Adrenal gland (tissue), 5 donors: ENCODE measurements around the gene BCL7B.

Source experiments
- POLR2A ChIP-seq, 2 donors: fragments of 450-650 bp; IDR thresholded peaks; one replicate each; pipeline ENCODE4 v1.6.1; 2017; ENCODE audit warnings: antibody characterized with exemption in 2 of 2, mild to moderate bottlenecking in 2 of 2, moderate library complexity in 1 of 2
- TF ChIP-seq, protein P1 (sequence below), 6 experiments: fragments of 450-650 bp in 4 of 6; fragments of 200-600 bp in 2 of 6; sonication (generic) in 1 of 6; IDR thresholded peaks; 1 replicate in 5 of 6; 2 replicates in 1 of 6; pipeline versions ENCODE4 v1.5.1 to v1.8.0; 2016 to 2021; ENCODE audit warnings: antibody characterized with exemption in 6 of 6, mild to moderate bottlenecking in 2 of 6, moderate library complexity in 1 of 6
- donor health status: DM: no; HTN: no; CAD: no.

DNA sequence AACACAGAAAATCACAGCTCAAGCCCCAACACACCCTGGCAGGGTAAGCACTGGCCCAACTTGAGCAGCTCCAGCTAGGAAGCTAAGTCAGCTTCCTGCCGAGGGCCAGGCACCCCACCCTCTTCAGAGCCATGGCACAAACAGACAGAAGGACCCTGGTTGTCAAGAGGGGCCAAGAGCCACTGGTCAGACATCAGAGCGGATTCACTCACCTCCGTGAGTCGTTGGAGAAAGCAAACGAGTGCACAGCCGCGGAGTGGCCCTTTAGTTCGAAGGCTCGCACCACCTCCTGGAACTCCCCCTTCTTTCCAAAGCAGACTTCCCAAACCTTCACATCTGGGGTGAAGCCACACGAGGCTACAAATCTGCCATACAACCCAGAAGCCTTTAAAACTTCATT, 13.5 kb upstream of the BCL7B start:
- TF ChIP-seq, protein P1, sequence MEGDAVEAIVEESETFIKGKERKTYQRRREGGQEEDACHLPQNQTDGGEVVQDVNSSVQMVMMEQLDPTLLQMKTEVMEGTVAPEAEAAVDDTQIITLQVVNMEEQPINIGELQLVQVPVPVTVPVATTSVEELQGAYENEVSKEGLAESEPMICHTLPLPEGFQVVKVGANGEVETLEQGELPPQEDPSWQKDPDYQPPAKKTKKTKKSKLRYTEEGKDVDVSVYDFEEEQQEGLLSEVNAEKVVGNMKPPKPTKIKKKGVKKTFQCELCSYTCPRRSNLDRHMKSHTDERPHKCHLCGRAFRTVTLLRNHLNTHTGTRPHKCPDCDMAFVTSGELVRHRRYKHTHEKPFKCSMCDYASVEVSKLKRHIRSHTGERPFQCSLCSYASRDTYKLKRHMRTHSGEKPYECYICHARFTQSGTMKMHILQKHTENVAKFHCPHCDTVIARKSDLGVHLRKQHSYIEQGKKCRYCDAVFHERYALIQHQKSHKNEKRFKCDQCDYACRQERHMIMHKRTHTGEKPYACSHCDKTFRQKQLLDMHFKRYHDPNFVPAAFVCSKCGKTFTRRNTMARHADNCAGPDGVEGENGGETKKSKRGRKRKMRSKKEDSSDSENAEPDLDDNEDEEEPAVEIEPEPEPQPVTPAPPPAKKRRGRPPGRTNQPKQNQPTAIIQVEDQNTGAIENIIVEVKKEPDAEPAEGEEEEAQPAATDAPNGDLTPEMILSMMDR (IDR thresholded peaks at IDR 0.05) = no peak
- TF ChIP-seq POLR2A (IDR thresholded peaks at IDR 0.05) = no peak
